Measurements from ENCODE around the gene ZKSCAN5.
"Not testable (repeated sequence)": the region's sequence is repeated elsewhere in the genome, so short reads cannot be mapped to it uniquely, and the experiment has no call there.

ZKSCAN5 gene

GRCh38 chr7:99549545-99549944 lies 45.1 kb downstream of the ZKSCAN5 start:
- H3K4me1 ChIP-seq (ENCODE audit: control extremely low read depth in 1 of 4, control insufficient read depth in 4 of 4, insufficient read depth in 4 of 4, low read length in 3 of 4): peaks cover 0 to 13% (median 10%) of the 10 kb centered on the region in 4 experiments
- H3K27me3 ChIP-seq (replicated peaks in 2 of 5; ENCODE audit: control insufficient read depth in 4 of 5, insufficient read depth in 5 of 5, low read length in 4 of 5); POLR2A ChIA-PET; H3K4me3 ChIP-seq (ENCODE audit: control insufficient read depth in 1 of 7, extremely low read depth in 1 of 7, insufficient read depth in 4 of 7, low read depth in 2 of 7, low read length in 6 of 7); H3K27ac ChIP-seq (ENCODE audit: insufficient read depth in 1 of 2, low read depth in 1 of 2, low read length in 2 of 2, poor library complexity in 1 of 2, severe bottlenecking in 2 of 2); DNase-seq: not testable (repeated sequence)
- peaks cover 5 to 18% (median 12%) of the 10 kb centered on the region in 4 experiments for H3K36me3 ChIP-seq (ENCODE audit: control insufficient read depth in 4 of 4, insufficient read depth in 4 of 4, low read length in 3 of 4)
- peaks cover 0 to 15% (median 2%) of the 10 kb centered on the region in 5 experiments for H3K9me3 ChIP-seq (ENCODE audit: control extremely low read depth in 1 of 5, control insufficient read depth in 4 of 5, insufficient read depth in 2 of 5, low read depth in 1 of 5, low read length in 4 of 5)
- CTCF ChIA-PET: interaction anchor here (0.6 to 1.6 kb wide), 2 partner anchors 24 to 167 kb away, joined by 3 to 4 read pairs; no protein-coding TSS in a partner anchor
- WGBS (ENCODE audit: insufficient coverage): no CpG with 5 or more reads among the region's 2 CpGs

- peaks cover 0 to 13% (median 10%) of the 10 kb centered on the region in 4 experiments for H3K4me1 ChIP-seq (ENCODE audit: control extremely low read depth in 1 of 4, control insufficient read depth in 4 of 4, insufficient read depth in 4 of 4, low read length in 3 of 4)
- POLR2A ChIA-PET: interaction anchor here (1.0 to 1.3 kb wide), 2 partner anchors 51 to 86 kb away, joined by 4 to 7 read pairs; partner anchors contain the start of genes ATP5MF and ZNF394
- CTCF ChIA-PET: no interaction called here
- DNase-seq: no peak
- peak overlapping the region; percentile 82 to 98 (median 92) for H3K4me3 ChIP-seq (ENCODE audit: control insufficient read depth in 1 of 7, extremely low read depth in 1 of 7, insufficient read depth in 4 of 7, low read depth in 2 of 7, low read length in 6 of 7)
- no peaks in the 10 kb centered on the region for H3K27me3 ChIP-seq (replicated peaks in 2 of 5; ENCODE audit: control insufficient read depth in 4 of 5, insufficient read depth in 5 of 5, low read length in 4 of 5)
- WGBS (ENCODE audit: insufficient coverage): 0% methylated on average over 7 of the region's 15 CpGs
- H3K27ac ChIP-seq (ENCODE audit: insufficient read depth in 1 of 2, low read depth in 1 of 2, low read length in 2 of 2, poor library complexity in 1 of 2, severe bottlenecking in 2 of 2): peak overlapping the region; percentile 91 to 96
- H3K9me3 ChIP-seq (ENCODE audit: control extremely low read depth in 1 of 5, control insufficient read depth in 4 of 5, insufficient read depth in 2 of 5, low read depth in 1 of 5, low read length in 4 of 5): peaks cover 0 to 14% (median 2%) of the 10 kb centered on the region in 5 experiments
- peaks cover 5 to 20% (median 17%) of the 10 kb centered on the region in 4 experiments for H3K36me3 ChIP-seq (ENCODE audit: control insufficient read depth in 4 of 4, insufficient read depth in 4 of 4, low read length in 3 of 4)
These were observed 46.9 kb downstream of the ZKSCAN5 start for GRCh38 chr7:99551334-99551733.

GRCh38 chr7:99551767-99552463 lies 47.5 kb downstream of the ZKSCAN5 start, which contains the start of gene FAM200A:
Gene FAM200A (minus strand): TSS chr7:99552114. CDS start chr7:99548407, 3,707 bp downstream.
- H3K27ac ChIP-seq (ENCODE audit: insufficient read depth in 1 of 2, low read depth in 1 of 2, low read length in 2 of 2, poor library complexity in 1 of 2, severe bottlenecking in 2 of 2): peak within 1 kb of the TSS; percentile 91 to 96
- H3K27me3 ChIP-seq (replicated peaks in 2 of 5; ENCODE audit: control insufficient read depth in 4 of 5, insufficient read depth in 5 of 5, low read length in 4 of 5): no peaks in the 10 kb centered on the region
- ChIA-PET CTCF (no interaction called here), POLR2A (interaction anchor here (1.0 to 1.3 kb wide), 2 partner anchors 52 to 86 kb away, joined by 4 to 7 read pairs; partner anchors contain the start of genes ATP5MF and ZNF394)
- peak within 1 kb of the TSS; percentile 82 to 98 (median 92) for H3K4me3 ChIP-seq (ENCODE audit: control insufficient read depth in 1 of 7, extremely low read depth in 1 of 7, insufficient read depth in 4 of 7, low read depth in 2 of 7, low read length in 6 of 7)
- peaks cover 0 to 13% (median 10%) of the 10 kb centered on the region in 4 experiments for H3K4me1 ChIP-seq (ENCODE audit: control extremely low read depth in 1 of 4, control insufficient read depth in 4 of 4, insufficient read depth in 4 of 4, low read length in 3 of 4)
- peaks cover 5 to 20% (median 17%) of the 10 kb centered on the region in 4 experiments for H3K36me3 ChIP-seq (ENCODE audit: control insufficient read depth in 4 of 4, insufficient read depth in 4 of 4, low read length in 3 of 4)
- under 1% methylated on average over 21 of the region's 37 CpGs for WGBS (ENCODE audit: insufficient coverage)
- DNase-seq: peak; percentile 94 to 96 (median 94)
- peaks cover 0 to 10% (median 2%) of the 10 kb centered on the region in 5 experiments for H3K9me3 ChIP-seq (ENCODE audit: control extremely low read depth in 1 of 5, control insufficient read depth in 4 of 5, insufficient read depth in 2 of 5, low read depth in 1 of 5, low read length in 4 of 5)

- 97% methylated on average over 3 of the region's 4 CpGs for WGBS (ENCODE audit: insufficient coverage)
- Histone ChIP-seq H3K27ac (ENCODE audit: insufficient read depth in 1 of 2, low read depth in 1 of 2, low read length in 2 of 2, poor library complexity in 1 of 2, severe bottlenecking in 2 of 2) (no peak overlapping the region), H3K4me3 (ENCODE audit: control insufficient read depth in 1 of 7, extremely low read depth in 1 of 7, insufficient read depth in 4 of 7, low read depth in 2 of 7, low read length in 6 of 7) (no peak overlapping the region)
These were observed 48.6 kb downstream of the ZKSCAN5 start for GRCh38 chr7:99553039-99553438.

GRCh38 chr7:99554939-99555338 lies 50.5 kb downstream of the ZKSCAN5 start:
- Histone ChIP-seq H3K9me3 (ENCODE audit: control extremely low read depth in 1 of 5, control insufficient read depth in 4 of 5, insufficient read depth in 2 of 5, low read depth in 1 of 5, low read length in 4 of 5) (no peaks in the 10 kb centered on the region), H3K4me3 (ENCODE audit: control insufficient read depth in 1 of 7, extremely low read depth in 1 of 7, insufficient read depth in 4 of 7, low read depth in 2 of 7, low read length in 6 of 7) (no peak overlapping the region), H3K36me3 (ENCODE audit: control insufficient read depth in 4 of 4, insufficient read depth in 4 of 4, low read length in 3 of 4) (peaks cover 0 to 20% (median 5%) of the 10 kb centered on the region in 4 experiments), H3K27ac (ENCODE audit: insufficient read depth in 1 of 2, low read depth in 1 of 2, low read length in 2 of 2, poor library complexity in 1 of 2, severe bottlenecking in 2 of 2) (no peak overlapping the region), H3K27me3 (replicated peaks in 2 of 5; ENCODE audit: control insufficient read depth in 4 of 5, insufficient read depth in 5 of 5, low read length in 4 of 5) (no peaks in the 10 kb centered on the region), H3K4me1 (ENCODE audit: control extremely low read depth in 1 of 4, control insufficient read depth in 4 of 4, insufficient read depth in 4 of 4, low read length in 3 of 4) (peaks cover 3 to 32% (median 22%) of the 10 kb centered on the region in 4 experiments)
- DNase-seq: no peak
- ChIA-PET POLR2A (no interaction called here), CTCF (no interaction called here)
- 90% methylated on average over 2 of the region's 2 CpGs for WGBS (ENCODE audit: insufficient coverage)

More at GRCh38 chr7:99553039-99553438, 48.6 kb downstream of the ZKSCAN5 start:
- Histone ChIP-seq H3K9me3 (ENCODE audit: control extremely low read depth in 1 of 5, control insufficient read depth in 4 of 5, insufficient read depth in 2 of 5, low read depth in 1 of 5, low read length in 4 of 5) (peaks cover 0 to 5% (median 0%) of the 10 kb centered on the region in 5 experiments), H3K4me1 (ENCODE audit: control extremely low read depth in 1 of 4, control insufficient read depth in 4 of 4, insufficient read depth in 4 of 4, low read length in 3 of 4) (peaks cover 3 to 24% (median 15%) of the 10 kb centered on the region in 4 experiments), H3K36me3 (ENCODE audit: control insufficient read depth in 4 of 4, insufficient read depth in 4 of 4, low read length in 3 of 4) (peaks cover 2 to 20% (median 11%) of the 10 kb centered on the region in 4 experiments), H3K27me3 (replicated peaks in 2 of 5; ENCODE audit: control insufficient read depth in 4 of 5, insufficient read depth in 5 of 5, low read length in 4 of 5) (no peaks in the 10 kb centered on the region)
- ChIA-PET POLR2A (interaction anchor here (0.6 kb wide), 1 partner anchor 549 kb away, joined by 6 read pairs; no protein-coding TSS in a partner anchor), CTCF (no interaction called here)
- no peak for DNase-seq

GRCh38 chr7:99557196-99557607 lies 52.7 kb downstream of the ZKSCAN5 start:
- 80% methylated on average over 2 of the region's 4 CpGs for WGBS (ENCODE audit: insufficient coverage)
- CTCF ChIA-PET: interaction anchor here (1.1 to 2.2 kb wide), 6 partner anchors 12 to 33 kb away, joined by 3 to 6 read pairs (median 3); no protein-coding TSS in a partner anchor

More at GRCh38 chr7:99557196-99557607, 52.7 kb downstream of the ZKSCAN5 start:
- Histone ChIP-seq H3K27ac (ENCODE audit: insufficient read depth in 1 of 2, low read depth in 1 of 2, low read length in 2 of 2, poor library complexity in 1 of 2, severe bottlenecking in 2 of 2) (peak overlapping the region in 1 of 2 experiments; percentile 96), H3K4me3 (ENCODE audit: control insufficient read depth in 1 of 7, extremely low read depth in 1 of 7, insufficient read depth in 4 of 7, low read depth in 2 of 7, low read length in 6 of 7) (peak overlapping the region in 5 of 7 experiments; percentile 88 to 95 (median 92)), H3K9me3 (ENCODE audit: control extremely low read depth in 1 of 5, control insufficient read depth in 4 of 5, insufficient read depth in 2 of 5, low read depth in 1 of 5, low read length in 4 of 5) (no peaks in the 10 kb centered on the region), H3K4me1 (ENCODE audit: control extremely low read depth in 1 of 4, control insufficient read depth in 4 of 4, insufficient read depth in 4 of 4, low read length in 3 of 4) (peaks cover 3 to 24% (median 15%) of the 10 kb centered on the region in 4 experiments), H3K27me3 (replicated peaks in 2 of 5; ENCODE audit: control insufficient read depth in 4 of 5, insufficient read depth in 5 of 5, low read length in 4 of 5) (no peaks in the 10 kb centered on the region), H3K36me3 (ENCODE audit: control insufficient read depth in 4 of 4, insufficient read depth in 4 of 4, low read length in 3 of 4) (peaks cover 10 to 41% (median 21%) of the 10 kb centered on the region in 4 experiments)
- POLR2A ChIA-PET: interaction anchor here (0.6 to 1.1 kb wide), 3 partner anchors 19 to 57 kb away, joined by 3 read pairs; partner anchors contain the start of gene ZNF394
- no peak for DNase-seq

All from common myeloid progenitor, CD34-positive (primary cell).